Ramos (cell line): ENCODE results near the gene CEACAM21.
"Not testable (repeated sequence)": the region's sequence is repeated elsewhere in the genome, so short reads cannot be mapped to it uniquely, and the experiment has no call there.

Experiments used
- in situ Hi-C: fragments of 300-500 bp; cut with MboI; formaldehyde crosslinking; loops from one replicate; pipeline ENCODE4 v1.14.3; 2022; ENCODE audit warnings: low sequenced_read_pairs; ENCODE audit not compliant: unreplicated experiment

CEACAM21 gene

GRCh38 chr19:41582577-41583182, 6.7 kb downstream of the CEACAM21 start:
- in situ Hi-C loops: not testable (repeated sequence)

GRCh38 chr19:41584260-41584810, 8.4 kb downstream of the CEACAM21 start:
- in situ Hi-C loops: no loop called here

- in situ Hi-C loops: no loop called here
Measured at GRCh38 chr19:41584931-41585330, 9.0 kb downstream of the CEACAM21 start.

GRCh38 chr19:41586064-41586463, 10.1 kb downstream of the CEACAM21 start:
- in situ Hi-C loops: no loop called here

- in situ Hi-C loops: no loop called here
Measured at GRCh38 chr19:41587101-41587837, 11.3 kb downstream of the CEACAM21 start.

- in situ Hi-C loops: no loop called here
Measured at GRCh38 chr19:41587838-41588210, 11.9 kb downstream of the CEACAM21 start.

GRCh38 chr19:41588497-41589209, 12.7 kb downstream of the CEACAM21 start:
- in situ Hi-C loops: no loop called here

GRCh38 chr19:41589371-41589770, 13.4 kb downstream of the CEACAM21 start:
- in situ Hi-C loops: no loop called here

GRCh38 chr19:41590936-41591335, 15.0 kb downstream of the CEACAM21 start:
- in situ Hi-C loops: no loop called here

GRCh38 chr19:41591951-41592562, 16.1 kb downstream of the CEACAM21 start:
- in situ Hi-C loops: no loop called here

GRCh38 chr19:41595258-41595889, 19.4 kb downstream of the CEACAM21 start:
- in situ Hi-C loops: no loop called here

- in situ Hi-C loops: no loop called here
Measured at GRCh38 chr19:41595890-41596280, 19.9 kb downstream of the CEACAM21 start.

GRCh38 chr19:41597600-41598041, 21.7 kb downstream of the CEACAM21 start:
- in situ Hi-C loops: no loop called here

GRCh38 chr19:41599175-41599966, 23.4 kb downstream of the CEACAM21 start:
- in situ Hi-C loops: no loop called here

- in situ Hi-C loops: no loop called here
Measured at GRCh38 chr19:41601771-41602170, 25.8 kb downstream of the CEACAM21 start.

- in situ Hi-C loops: no loop called here
Measured at GRCh38 chr19:41604831-41605230, 28.9 kb downstream of the CEACAM21 start.

GRCh38 chr19:41606215-41606837, 30.4 kb downstream of the CEACAM21 start:
- in situ Hi-C loops: no loop called here

- in situ Hi-C loops: no loop called here
Measured at GRCh38 chr19:41607668-41608067, 31.7 kb downstream of the CEACAM21 start.

GRCh38 chr19:41610789-41611188, 34.8 kb downstream of the CEACAM21 start:
- in situ Hi-C loops: no loop called here
